GM12878 (cell line): ENCODE data around the gene SHROOM3. TPM values are rescaled to one million over a fixed set of nuclear protein-coding genes. Genes with fewer than 3 reads are reported as not detected.

Experiments used
- ATAC-seq: fragments of 200-7000 bp; cut with Tn5 transposase; 3 replicates; pipeline ENCODE4 v1.9.1; 2020; ENCODE audit warnings: mild to moderate bottlenecking, moderate library complexity
- BruUV-seq: library from RNA; stranded (reverse); fragments of 400-500 nt; replicated peaks from 2 replicates; lab custom pipeline; 2021; lab: Mats Ljungman, UMichigan
- CTCF ChIA-PET: fragments of 300-600 bp; sonication (Branson Sonifier 250); formaldehyde crosslinking; extraction: SDS; loops from one replicate; lab custom pipeline; 2021; ENCODE audit warnings: inconsistent platforms; lab: Yijun Ruan, JAX
- POLR2A ChIA-PET: fragments of 350-600 bp; formaldehyde crosslinking; extraction: SDS; loops from one replicate; lab custom pipeline; 2021; ENCODE audit warnings: inconsistent platforms; lab: Charles Lee
- RAD21 ChIA-PET: fragments of 300-600 bp; sonication (Branson Sonifier 250); formaldehyde crosslinking; loops from one replicate; lab custom pipeline; 2023; ENCODE audit warnings: antibody characterized with exemption; ENCODE audit not compliant: unreplicated experiment; lab: Charles Lee
- SMC1A ChIA-PET: fragments of 300-600 bp; sonication (Branson Sonifier 250); formaldehyde crosslinking; loops from one replicate; lab custom pipeline; 2023; ENCODE audit not compliant: unreplicated experiment, uncharacterized antibody; lab: Charles Lee
- DNase-seq: peaks from one replicate; pipeline ENCODE4 v3.0.0-alpha.2; 2011; ENCODE audit warnings: low read depth, low spot score
- FAIRE-seq: peaks from 3 replicates; lab custom pipeline; 2011; peaks lifted over from hg19 to GRCh38; lab: Jason Lieb, UNC
- H2AFZ ChIP-seq: 2 replicates; pipeline ENCODE4 v1.6.0; 2011; ENCODE audit warnings: low read depth, low read length, control low read depth; ENCODE audit not compliant: control insufficient read depth
- H3K27ac ChIP-seq: 2 replicates; pipeline ENCODE4 v1.5.1; 2011; ENCODE audit warnings: control low read depth; ENCODE audit not compliant: control insufficient read depth, insufficient read depth
- H3K27me3 ChIP-seq, 2 experiments: replicated peaks in 1 of 2; 2 replicates each; pipeline versions ENCODE4 v1.6.0 to v1.6.1; 2011; ENCODE audit warnings: low read length in 1 of 2; ENCODE audit not compliant: control insufficient read depth in 2 of 2, insufficient read depth in 2 of 2
- H3K36me3 ChIP-seq, 2 experiments: 2 replicates each; pipeline ENCODE4 v1.5.1; 2011; ENCODE audit warnings: low read length in 1 of 2; ENCODE audit not compliant: control insufficient read depth in 2 of 2, insufficient read depth in 2 of 2
- H3K4me1 ChIP-seq: 2 replicates; pipeline ENCODE4 v1.6.1; 2011; ENCODE audit warnings: mild to moderate bottlenecking, low read length, moderate library complexity, mixed read lengths; ENCODE audit not compliant: control insufficient read depth, insufficient read depth
- H3K4me2 ChIP-seq: 2 replicates; pipeline ENCODE4 v1.6.0; 2011; ENCODE audit warnings: control low read depth; ENCODE audit not compliant: control insufficient read depth, insufficient read depth
- H3K4me3 ChIP-seq: fragments of 200-600 bp; sonication (generic); 2 replicates; pipeline ENCODE4 v1.5.1; 2016
- H3K79me2 ChIP-seq: 2 replicates; pipeline ENCODE4 v1.6.0; 2011; ENCODE audit warnings: low read length; ENCODE audit not compliant: control insufficient read depth, insufficient read depth
- H3K9ac ChIP-seq: 2 replicates; pipeline ENCODE4 v1.8.0; 2011; ENCODE audit warnings: low read length, control low read depth, mixed read lengths; ENCODE audit not compliant: control insufficient read depth, insufficient read depth
- H3K9me3 ChIP-seq: replicated peaks from 3 replicates; pipeline ENCODE4 v1.5.1; 2011; ENCODE audit warnings: mild to moderate bottlenecking, low read length; ENCODE audit not compliant: control insufficient read depth, insufficient read depth
- H4K20me1 ChIP-seq: 2 replicates; pipeline ENCODE4 v1.6.0; 2011; ENCODE audit not compliant: control insufficient read depth, insufficient read depth
- EED ChIP-seq: sonication (generic); IDR thresholded peaks from 2 replicates; pipeline ENCODE4 v1.6.1; 2016; ENCODE audit warnings: antibody characterized with exemption, low read depth
- FOXK2 ChIP-seq: fragments of 450-650 bp; IDR thresholded peaks from 2 replicates; pipeline ENCODE4 v1.6.1; 2017; ENCODE audit warnings: mild to moderate bottlenecking, moderate library complexity
- JUND ChIP-seq: IDR thresholded peaks from 2 replicates; pipeline ENCODE4 v1.6.1; 2012; ENCODE audit warnings: low read depth, mild to moderate bottlenecking, low read length, improper control_type of control experiment, moderate library complexity
- PML ChIP-seq: IDR thresholded peaks from 2 replicates; pipeline ENCODE4 v1.6.1; 2012; ENCODE audit warnings: low read length, inconsistent platforms
- POLR2A ChIP-seq: IDR thresholded peaks from 2 replicates; pipeline ENCODE4 v1.6.1; 2011; ENCODE audit warnings: low read depth, mild to moderate bottlenecking, low read length
- POU2F2 ChIP-seq: IDR thresholded peaks from 3 replicates; pipeline ENCODE4 v1.6.1; 2011; ENCODE audit warnings: low read depth, mild to moderate bottlenecking, low read length, borderline replicate concordance
- SIX5 ChIP-seq: IDR thresholded peaks from 2 replicates; pipeline ENCODE4 v1.6.1; 2011; ENCODE audit warnings: mild to moderate bottlenecking, low read depth, low read length, moderate library complexity; ENCODE audit not compliant: severe bottlenecking
- ZBTB11 ChIP-seq: fragments of 450-650 bp; formaldehyde crosslinking; IDR thresholded peaks from 2 replicates; pipeline ENCODE4 v1.5.0; 2022; ENCODE audit warnings: mild to moderate bottlenecking, missing genetic modification characterization
- ZZZ3 ChIP-seq: IDR thresholded peaks from 2 replicates; pipeline ENCODE4 v1.6.1; 2011; ENCODE audit warnings: low read depth; ENCODE audit not compliant: control insufficient read depth, insufficient read length
- WGBS: methylation state at CpG from one replicate; pipeline ENCODE4 v1.1.6; 2016; ENCODE audit warnings: low lambda C conversion rate; ENCODE audit not compliant: insufficient replicate concordance, insufficient coverage; ENCODE audit errors: missing lambda C conversion rate; 5-methylcytosine and 5-hydroxymethylcytosine counted together
- in situ Hi-C: fragments of 300-500 bp; cut with MboI; formaldehyde crosslinking; loops from 9 replicates; pipeline ENCODE4 v1.14.3; 2018; ENCODE audit warnings: mixed read lengths
- intact Hi-C: fragments of 100-400 bp; cut with micrococcal nuclease; formaldehyde crosslinking; loops from one replicate; pipeline ENCODE4 v1.14.2; 2022; ENCODE audit not compliant: unreplicated experiment
- polyA plus RNA-seq, 11 experiments: library from polyadenylated mRNA; depleted of rRNA in 4 of 11; unstranded in 6 of 11; stranded (reverse) in 5 of 11; fragments of >200 nt; fragmentation: Nextera tagmentation in 4 of 11; fragmentation: Illumina TruSeq in 1 of 11; extraction: Ambion mirVana in 4 of 11; extraction: Trizol in 1 of 11; gene quantifications; 1 replicate in 1 of 11; 2 replicates in 10 of 11; pipeline versions ENCODE4 v1.2.1 to v1.2.3, GENCODE V29; 2011 to 2016; ENCODE audit warnings: inconsistent platforms in 2 of 11, missing spikeins in 2 of 11, low read depth in 1 of 11
- total RNA-seq, 4 experiments: library from RNA; depleted of rRNA in 3 of 4; stranded (reverse); fragments of >200 nt in 3 of 4; fragmentation: Illumina TruSeq in 1 of 4; extraction: Trizol in 1 of 4; gene quantifications; 2 replicates each; pipeline versions ENCODE4 v1.2.1 to v1.2.3, GENCODE V29; 2013 to 2021

Gene SHROOM3
- total and polyA plus RNA-seq, 10 of the 15 experiments (the other 5 are each of a cell fraction or from before 2014, with no cell fraction given) = under 0.01 to 0.29 (median 0.08) TPM; not detected in 1

- no peak for TF ChIP-seq FOXK2
- TF ChIP-seq, all 136 proteins: peak for 0
Measured at GRCh38 chr4:76709772-76710090, 274.7 kb downstream of the SHROOM3 start (continued).

DNA sequence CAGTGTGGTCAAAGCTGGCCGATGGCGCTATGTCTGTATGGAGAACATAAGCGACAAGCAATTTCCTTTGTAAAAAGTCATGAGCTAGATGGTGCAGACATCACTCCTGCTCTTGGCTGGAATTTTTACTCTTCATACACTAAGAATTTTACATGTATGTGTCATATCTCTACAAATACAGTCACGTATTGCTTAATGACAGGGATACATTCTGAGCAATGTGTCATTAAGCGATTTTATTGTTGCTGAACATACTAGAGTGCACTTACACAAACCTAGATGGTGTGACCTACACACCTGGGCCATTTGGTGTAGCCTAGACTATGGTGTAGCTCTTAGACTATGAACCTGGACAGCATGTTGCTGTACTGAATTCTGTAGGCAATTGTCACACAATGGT lies 277.5 kb downstream of the SHROOM3 start:
- Histone ChIP-seq H2AFZ (no peak overlapping the region), H3K4me3 (no peak overlapping the region), H4K20me1 (no peaks in the 10 kb centered on the region), H3K27ac (no peak overlapping the region), H3K27me3 (no peaks in the 10 kb centered on the region; a peak in 2 of 4 replicates), H3K4me2 (no peak overlapping the region), H3K9ac (no peak overlapping the region), H3K79me2 (no peaks in the 10 kb centered on the region)
- 95% methylated on average over 5 of the region's 5 CpGs for WGBS
- DNase-seq (no peak), FAIRE-seq (no peak)
- CTCF ChIA-PET = no interaction called here
- RAD21 ChIA-PET = no interaction called here
- POLR2A ChIA-PET = no interaction called here
- intact Hi-C loops (no loop called here), in situ Hi-C loops (no loop called here)
- SMC1A ChIA-PET = no interaction called here
- no TSS peak for BruUV-seq
- no peak for TF ChIP-seq PML
- no peak for TF ChIP-seq ZZZ3
- no peak for TF ChIP-seq ZBTB11
- TF ChIP-seq SIX5 = no peak
- TF ChIP-seq POU2F2 = no peak
- no peak for TF ChIP-seq EED
- TF ChIP-seq JUND = no peak
- no peak for TF ChIP-seq POLR2A
- TF ChIP-seq, all 136 proteins: peak for 0
- Histone ChIP-seq H3K9me3 (no peaks in the 10 kb centered on the region), H3K36me3 (no peaks in the 10 kb centered on the region), H3K4me1 (no peaks in the 10 kb centered on the region)
- ATAC-seq = no peak
